ENCODE measurements around the gene SLC27A1.
"Not testable (repeated sequence)": the region's sequence is repeated elsewhere in the genome, so short reads cannot be mapped to it uniquely, and the experiment has no call there.

The SLC27A1 gene

GRCh38 chr19:17512574-17512939, 42.2 kb downstream of the SLC27A1 start:
- no peak for DNase-seq

- no peak for DNase-seq
Observed at GRCh38 chr19:17515408-17516149, 45.3 kb downstream of the SLC27A1 start.

GRCh38 chr19:17517898-17518297, 47.6 kb downstream of the SLC27A1 start:
- no peak for DNase-seq

GRCh38 chr19:17518654-17519053, 48.3 kb downstream of the SLC27A1 start:
- not testable (repeated sequence) for DNase-seq

- no peak for DNase-seq
Observed at GRCh38 chr19:17519967-17520366, 49.6 kb downstream of the SLC27A1 start.

GRCh38 chr19:17520865-17521264, 50.5 kb downstream of the SLC27A1 start:
- DNase-seq = no peak

GRCh38 chr19:17522988-17523872, 52.9 kb downstream of the SLC27A1 start:
- peak; percentile 13 for DNase-seq

- DNase-seq = no peak
Observed at GRCh38 chr19:17524651-17525050, 54.3 kb downstream of the SLC27A1 start.

GRCh38 chr19:17525141-17525540, 54.8 kb downstream of the SLC27A1 start:
- no peak for DNase-seq

GRCh38 chr19:17526922-17527321, 56.6 kb downstream of the SLC27A1 start:
- no peak for DNase-seq

- DNase-seq = no peak
Observed at GRCh38 chr19:17527326-17527725, 57.0 kb downstream of the SLC27A1 start.

GRCh38 chr19:17528610-17529009, 58.3 kb downstream of the SLC27A1 start:
- no peak for DNase-seq

- no peak for DNase-seq
Observed at GRCh38 chr19:17529239-17530158, 59.2 kb downstream of the SLC27A1 start.

- no peak for DNase-seq
Observed at GRCh38 chr19:17530586-17530985, 60.3 kb downstream of the SLC27A1 start.

- no peak for DNase-seq
Observed at GRCh38 chr19:17532116-17532515, 61.8 kb downstream of the SLC27A1 start.

- DNase-seq = no peak
Observed at GRCh38 chr19:17532557-17532956, 62.2 kb downstream of the SLC27A1 start.

GRCh38 chr19:17534767-17535166, 64.4 kb downstream of the SLC27A1 start:
- no peak for DNase-seq

GRCh38 chr19:17536955-17537354, 66.6 kb downstream of the SLC27A1 start:
- no peak for DNase-seq

- no peak for DNase-seq
Observed at GRCh38 chr19:17538684-17539237, 68.4 kb downstream of the SLC27A1 start.

GRCh38 chr19:17539238-17540117, 69.2 kb downstream of the SLC27A1 start:
- peak; percentile 94 for DNase-seq

GRCh38 chr19:17540174-17540573, 69.8 kb downstream of the SLC27A1 start:
- DNase-seq = no peak

All from central memory CD4-positive, alpha-beta T cell (primary cell).